H9 (cell line): ENCODE results near the gene SEC22B. TPM values are rescaled to one million over a fixed set of nuclear protein-coding genes. Genes with fewer than 3 reads are reported as not detected.
"Not testable (repeated sequence)": the region's sequence is repeated elsewhere in the genome, so short reads cannot be mapped to it uniquely, and the experiment has no call there.

Experiments
- DNase-seq: peaks from one replicate; pipeline ENCODE4 v3.0.0-alpha.2; 2017
- H2AFZ ChIP-seq: one replicate; pipeline ENCODE4 v1.6.1; 2013; ENCODE audit warnings: mild to moderate bottlenecking, low read length, control low read depth, moderate library complexity
- H2AK5ac ChIP-seq: 2 replicates; pipeline ENCODE4 v1.6.1; 2013; ENCODE audit warnings: low read length, control low read depth, mixed read lengths; ENCODE audit not compliant: insufficient read length
- H2BK120ac ChIP-seq: one replicate; pipeline ENCODE4 v1.6.1; 2013; ENCODE audit warnings: low read depth, mild to moderate bottlenecking, low read length, control low read depth, inconsistent platforms; ENCODE audit not compliant: poor library complexity, severe bottlenecking
- H2BK12ac ChIP-seq: 2 replicates; pipeline ENCODE4 v1.6.1; 2013; ENCODE audit warnings: low read length, control low read depth, mixed read lengths, low read depth; ENCODE audit not compliant: insufficient read length
- H2BK15ac ChIP-seq: 2 replicates; pipeline ENCODE4 v1.6.1; 2013; ENCODE audit warnings: low read depth, low read length, control low read depth
- H2BK20ac ChIP-seq: one replicate; pipeline ENCODE4 v1.6.1; 2013; ENCODE audit warnings: low read depth, mild to moderate bottlenecking, low read length, control low read depth, inconsistent platforms; ENCODE audit not compliant: poor library complexity, severe bottlenecking
- H2BK5ac ChIP-seq: 2 replicates; pipeline ENCODE4 v1.6.1; 2013; ENCODE audit warnings: low read length, control low read depth, mixed read lengths; ENCODE audit not compliant: insufficient read length
- H3K14ac ChIP-seq: 2 replicates; pipeline ENCODE4 v1.6.1; 2013; ENCODE audit warnings: low read length, control low read depth; ENCODE audit not compliant: insufficient read depth
- H3K18ac ChIP-seq: 2 replicates; pipeline ENCODE4 v1.6.1; 2013; ENCODE audit warnings: low read depth, mild to moderate bottlenecking, mixed read lengths, low read length, control low read depth; ENCODE audit not compliant: insufficient read length
- H3K23ac ChIP-seq: 2 replicates; pipeline ENCODE4 v1.6.1; 2013; ENCODE audit warnings: low read length, control low read depth, mixed read lengths, low read depth; ENCODE audit not compliant: insufficient read length
- H3K23me2 ChIP-seq: 2 replicates; pipeline ENCODE4 v1.6.1; 2013; ENCODE audit warnings: low read depth, mild to moderate bottlenecking, mixed read lengths, low read length, control low read depth; ENCODE audit not compliant: insufficient read length, poor library complexity, severe bottlenecking
- H3K27ac ChIP-seq: 2 replicates; pipeline ENCODE4 v1.5.1; 2013; ENCODE audit warnings: low read length, control low read depth, mixed read lengths, low read depth; ENCODE audit not compliant: insufficient read length
- H3K27me3 ChIP-seq: 2 replicates; pipeline ENCODE4 v1.6.1; 2013; ENCODE audit warnings: low read length, control low read depth, inconsistent platforms; ENCODE audit not compliant: insufficient read depth
- H3K4ac ChIP-seq: 2 replicates; pipeline ENCODE4 v1.6.1; 2013; ENCODE audit warnings: low read depth, mild to moderate bottlenecking, control low read depth, inconsistent platforms, low read length, moderate library complexity
- H3K4me1 ChIP-seq: 2 replicates; pipeline ENCODE4 v1.6.1; 2013; ENCODE audit warnings: low read length, control low read depth, inconsistent platforms; ENCODE audit not compliant: insufficient read depth
- H3K4me2 ChIP-seq: 2 replicates; pipeline ENCODE4 v1.6.1; 2013; ENCODE audit warnings: low read length, control low read depth, mixed read lengths; ENCODE audit not compliant: insufficient read length, insufficient read depth
- H3K56ac ChIP-seq: 2 replicates; pipeline ENCODE4 v1.6.1; 2013; ENCODE audit warnings: low read depth, mild to moderate bottlenecking, mixed read lengths, low read length, control low read depth; ENCODE audit not compliant: insufficient read length
- H3K79me1 ChIP-seq: 2 replicates; pipeline ENCODE4 v1.6.1; 2013; ENCODE audit warnings: low read depth, mild to moderate bottlenecking, moderate library complexity, low read length, control low read depth, inconsistent platforms; ENCODE audit not compliant: insufficient read depth, poor library complexity, severe bottlenecking
- H3K79me2 ChIP-seq: 2 replicates; pipeline ENCODE4 v1.6.1; 2013; ENCODE audit warnings: low read length, control low read depth, inconsistent platforms; ENCODE audit not compliant: insufficient read depth
- H3K9ac ChIP-seq: 2 replicates; pipeline ENCODE4 v1.6.1; 2013; ENCODE audit warnings: low read length, control low read depth, mixed read lengths; ENCODE audit not compliant: insufficient read length; ENCODE audit errors: extremely low read depth
- H3K9me3 ChIP-seq: one replicate; pipeline ENCODE4 v1.6.1; 2013; ENCODE audit warnings: low read depth, low read length, inconsistent platforms; ENCODE audit not compliant: control insufficient read depth
- H3T11ph ChIP-seq: one replicate; pipeline ENCODE4 v1.6.1; 2013; ENCODE audit warnings: mild to moderate bottlenecking, low read length, control low read depth, inconsistent platforms
- H4K20me1 ChIP-seq: one replicate; pipeline ENCODE4 v1.6.1; 2013; ENCODE audit not compliant: control insufficient read depth, insufficient read length, insufficient read depth
- H4K5ac ChIP-seq: 2 replicates; pipeline ENCODE4 v1.6.1; 2013; ENCODE audit warnings: low read depth, mild to moderate bottlenecking, mixed read lengths, low read length, control low read depth; ENCODE audit not compliant: insufficient read length
- H4K8ac ChIP-seq: replicated peaks from 2 replicates; pipeline ENCODE4 v1.6.1; 2013; ENCODE audit warnings: low read length, control low read depth, mixed read lengths, low read depth; ENCODE audit not compliant: insufficient read length
- H4K91ac ChIP-seq: 2 replicates; pipeline ENCODE4 v1.6.1; 2013; ENCODE audit warnings: low read depth, mild to moderate bottlenecking, moderate library complexity, mixed read lengths, low read length, control low read depth; ENCODE audit not compliant: insufficient read length
- H3K27ac Mint-ChIP-seq, 3 experiments: 2 replicates in 2 of 3; 3 replicates in 1 of 3; pipeline ENCODE4 v1.8.0; 2020 to 2021; ENCODE audit warnings: mixed read lengths in 3 of 3, mild to moderate bottlenecking in 1 of 3, moderate library complexity in 1 of 3
- H3K27me3 Mint-ChIP-seq: 2 replicates; pipeline ENCODE4 v1.8.0; 2021; ENCODE audit warnings: low read depth, mild to moderate bottlenecking, moderate library complexity, mixed read lengths
- H3K36me3 Mint-ChIP-seq, 3 experiments: 2 replicates in 2 of 3; 3 replicates in 1 of 3; pipeline ENCODE4 v1.8.0; 2020 to 2021; ENCODE audit warnings: low read depth in 3 of 3, mixed read lengths in 3 of 3; ENCODE audit not compliant: insufficient read depth in 1 of 3
- H3K4me1 Mint-ChIP-seq, 2 experiments: 2 replicates each; pipeline ENCODE4 v1.8.0; 2020; ENCODE audit warnings: mixed read lengths in 2 of 2
- H3K4me3 Mint-ChIP-seq, 2 experiments: 2 replicates in 1 of 2; 3 replicates in 1 of 2; pipeline ENCODE4 v1.8.0; 2020 to 2021; ENCODE audit warnings: mild to moderate bottlenecking in 2 of 2, mixed read lengths in 2 of 2, moderate library complexity in 1 of 2
- H3K9me3 Mint-ChIP-seq, 2 experiments: 2 replicates in 1 of 2; 3 replicates in 1 of 2; pipeline ENCODE4 v1.8.0; 2020; ENCODE audit warnings: mild to moderate bottlenecking in 2 of 2, mixed read lengths in 2 of 2, moderate library complexity in 1 of 2
- WGBS: extraction: QIAGEN DNeasy Blood & Tissue Kit; methylation state at CpG from one replicate; pipeline ENCODE4 v1.1.7; 2013; ENCODE audit warnings: missing lambda C conversion rate, low lambda C conversion rate, mixed read lengths; ENCODE audit not compliant: insufficient read length; ENCODE audit errors: extremely low coverage; 5-methylcytosine and 5-hydroxymethylcytosine counted together
- total RNA-seq: library from RNA; stranded (reverse); gene quantifications from 2 replicates; pipeline ENCODE4 v1.2.1, GENCODE V29; 2021

SEC22B gene
- total RNA-seq, 1 experiment from 2014 or later: 13.9 TPM

- not testable (repeated sequence) for H4K8ac ChIP-seq, H3K9me3 ChIP-seq, H3K23ac ChIP-seq, H2AFZ ChIP-seq, H2BK15ac ChIP-seq, H2BK120ac ChIP-seq, H3K4me2 ChIP-seq, H2BK5ac ChIP-seq, H2BK12ac ChIP-seq, H4K5ac ChIP-seq, H3K23me2 ChIP-seq, H3K4me3 Mint-ChIP-seq, H3K79me2 ChIP-seq, H3K36me3 Mint-ChIP-seq, H3K79me1 ChIP-seq, H3K27ac ChIP-seq, H3K27me3 Mint-ChIP-seq, H3K4me1 ChIP-seq, H3T11ph ChIP-seq, H2BK20ac ChIP-seq, H3K14ac ChIP-seq, H3K18ac ChIP-seq, H3K9me3 Mint-ChIP-seq, H3K56ac ChIP-seq, H4K20me1 ChIP-seq, H3K4me1 Mint-ChIP-seq, H2AK5ac ChIP-seq, H3K27me3 ChIP-seq, H3K9ac ChIP-seq, DNase-seq, H3K4ac ChIP-seq, H3K27ac Mint-ChIP-seq, H4K91ac ChIP-seq
- WGBS: no CpG with 5 or more reads among the region's 4 CpGs
Measured at GRCh38 chr1:120117371-120118177, 58.7 kb downstream of the SEC22B start.

GRCh38 chr1:120116094-120116493 lies 60.2 kb downstream of the SEC22B start:
- not testable (repeated sequence) for H2BK5ac ChIP-seq, H3K18ac ChIP-seq, H3K4me3 Mint-ChIP-seq, H3K27ac ChIP-seq, H3K4me1 ChIP-seq, H3K9me3 Mint-ChIP-seq, H3K27me3 ChIP-seq, H2BK20ac ChIP-seq, H4K8ac ChIP-seq, H2AFZ ChIP-seq, H3K23me2 ChIP-seq, H3K14ac ChIP-seq, H4K5ac ChIP-seq, H3K79me1 ChIP-seq, H3K4me1 Mint-ChIP-seq, H3K27ac Mint-ChIP-seq, H2AK5ac ChIP-seq, H3K56ac ChIP-seq, H2BK120ac ChIP-seq, H3K4ac ChIP-seq, H2BK15ac ChIP-seq, DNase-seq, H3T11ph ChIP-seq, H3K23ac ChIP-seq, H4K91ac ChIP-seq, H3K36me3 Mint-ChIP-seq, H2BK12ac ChIP-seq, H3K9me3 ChIP-seq, H3K79me2 ChIP-seq, H3K27me3 Mint-ChIP-seq, H4K20me1 ChIP-seq, H3K4me2 ChIP-seq, H3K9ac ChIP-seq
- no CpG with 5 or more reads among the region's 2 CpGs for WGBS
